ENCODE results near the gene CCR7.

DNA sequence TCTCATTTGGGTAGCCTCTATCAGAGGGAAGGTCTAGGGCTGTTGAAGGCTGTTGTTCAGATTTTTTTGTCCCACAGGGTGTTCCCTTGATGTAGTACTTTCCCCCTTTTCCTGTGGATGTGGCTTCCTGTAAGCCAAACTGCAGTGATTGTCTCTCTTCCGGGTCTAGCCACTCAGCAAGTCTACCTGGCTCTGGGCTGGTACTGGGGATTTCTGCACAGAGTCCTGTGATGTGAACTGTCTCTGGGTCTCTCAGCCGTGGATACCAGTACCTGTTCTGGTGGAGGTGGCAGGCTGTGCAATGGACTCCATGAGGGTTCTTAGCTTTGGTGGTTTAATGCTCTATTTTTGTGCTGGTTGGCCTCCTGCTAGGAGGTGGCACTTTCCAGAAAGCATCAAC, 23.3 kb upstream of the CCR7 start:
- TF ChIP-seq EZH2 (IDR thresholded peaks at IDR 0.05; ENCODE audit: insufficient read depth, poor library complexity, severe bottlenecking), result no peak
- TF ChIP-seq EZH2phosphoT487 (IDR thresholded peaks at IDR 0.05; ENCODE audit: insufficient read depth, low read depth), result no peak

Measured in GM23248 (cell line).